Fibroblast of peridontal ligament (primary cell): ENCODE results near the gene ARMH2.
"Not testable (repeated sequence)": the region's sequence is repeated elsewhere in the genome, so short reads cannot be mapped to it uniquely, and the experiment has no call there.

ENCODE experiments used
- DNase-seq: peaks from one replicate; pipeline ENCODE4 v3.0.0-alpha.2; 2010; ENCODE audit errors: extremely low read depth

Gene ARMH2

DNA sequence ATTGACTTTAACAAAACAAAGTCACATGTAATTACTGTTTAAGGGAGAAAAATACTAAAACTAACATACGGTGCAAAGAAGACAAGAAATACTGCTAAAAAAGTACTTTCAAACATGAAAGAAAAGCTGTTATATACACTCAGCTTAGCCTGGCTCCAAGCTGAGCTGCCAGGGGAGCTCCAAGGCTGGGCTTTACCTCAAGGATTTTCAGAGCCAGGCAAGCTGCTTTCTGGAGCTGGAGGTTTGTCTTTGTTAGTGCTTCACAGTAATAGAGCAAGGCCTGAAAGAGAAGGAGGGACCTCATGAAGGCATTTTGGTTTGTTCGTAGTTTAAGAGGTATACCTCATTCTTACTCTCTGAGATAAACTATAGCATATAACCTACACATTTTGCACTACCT lies 19.6 kb upstream of the ARMH2 start:
- no peak for DNase-seq

DNA sequence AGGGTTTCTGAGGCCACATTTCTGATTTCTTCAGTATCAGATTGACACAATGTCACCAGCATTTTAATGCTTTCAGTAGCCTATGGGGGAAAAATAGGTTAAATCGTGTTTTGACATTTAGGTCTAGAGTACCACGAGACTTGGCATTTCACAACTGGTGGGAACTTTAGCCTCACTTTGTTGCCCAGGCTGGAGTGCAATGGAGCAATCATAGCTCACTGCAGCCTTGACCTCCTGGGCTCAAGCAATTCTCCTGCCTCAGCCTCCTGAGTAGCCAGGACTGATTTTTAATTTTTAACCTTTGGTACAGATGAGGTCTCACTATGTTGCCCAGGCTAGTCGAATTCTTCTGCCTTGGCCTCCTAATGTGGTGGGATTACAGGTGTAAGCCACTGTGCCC lies 11.0 kb upstream of the ARMH2 start:
- DNase-seq = no peak

DNA sequence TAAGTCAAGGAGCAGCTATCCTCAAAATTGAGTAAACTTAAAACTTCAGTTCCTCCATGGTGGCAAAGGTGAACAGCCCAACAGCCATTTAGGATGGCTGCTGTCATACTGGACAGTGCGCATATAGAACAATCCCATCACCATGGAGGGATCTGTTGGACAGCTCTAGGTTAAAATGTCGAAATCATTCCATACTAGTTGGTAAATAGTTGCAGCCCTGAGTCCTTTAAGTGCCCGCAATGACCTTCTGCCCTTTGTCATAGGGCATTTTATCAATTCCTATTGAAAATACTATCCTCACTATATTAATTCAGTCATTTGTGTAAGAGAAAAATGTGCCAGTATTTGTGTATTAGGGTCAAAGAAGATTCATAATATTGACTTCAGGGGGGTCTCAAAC lies 8.9 kb upstream of the ARMH2 start:
- DNase-seq = no peak

DNA sequence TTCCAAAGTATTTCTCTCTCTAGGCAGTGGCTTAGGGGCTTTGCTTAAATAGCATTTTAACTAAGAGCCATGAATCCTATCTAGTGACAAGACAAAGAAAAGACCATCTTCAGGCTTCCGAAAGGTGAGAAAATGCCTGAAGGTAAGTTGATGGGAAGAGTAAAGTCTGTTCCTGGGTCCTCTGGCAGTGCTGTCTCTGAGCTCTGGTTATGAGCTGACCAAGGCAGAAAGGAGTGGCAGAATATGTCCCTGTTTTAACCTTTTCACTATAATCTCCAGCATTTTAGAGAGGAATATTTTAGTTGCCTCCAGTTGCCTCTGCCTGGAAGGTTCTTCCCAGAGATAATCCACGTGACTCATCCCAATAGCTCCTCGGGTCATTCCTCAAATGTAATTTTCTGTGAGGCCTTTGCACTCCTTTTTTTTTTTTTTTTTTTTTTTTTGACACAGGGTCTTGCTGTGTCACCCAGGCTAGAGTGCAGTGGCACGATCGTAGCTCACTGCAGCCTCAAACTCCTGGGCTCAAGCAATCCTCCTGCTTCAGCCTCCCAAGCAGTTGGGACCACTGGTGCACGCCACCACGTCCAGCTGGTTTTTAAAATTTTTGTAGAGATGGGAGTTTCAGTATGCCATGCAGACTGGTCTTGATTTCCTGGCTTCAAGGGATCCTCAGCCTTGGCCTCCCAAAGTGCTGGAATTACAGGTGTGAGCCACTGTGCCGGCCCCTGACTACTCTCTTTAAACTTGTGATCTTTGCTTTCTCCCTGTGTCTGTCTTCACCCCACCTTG lies 3.7 kb upstream of the ARMH2 start:
- no peak for DNase-seq

DNA sequence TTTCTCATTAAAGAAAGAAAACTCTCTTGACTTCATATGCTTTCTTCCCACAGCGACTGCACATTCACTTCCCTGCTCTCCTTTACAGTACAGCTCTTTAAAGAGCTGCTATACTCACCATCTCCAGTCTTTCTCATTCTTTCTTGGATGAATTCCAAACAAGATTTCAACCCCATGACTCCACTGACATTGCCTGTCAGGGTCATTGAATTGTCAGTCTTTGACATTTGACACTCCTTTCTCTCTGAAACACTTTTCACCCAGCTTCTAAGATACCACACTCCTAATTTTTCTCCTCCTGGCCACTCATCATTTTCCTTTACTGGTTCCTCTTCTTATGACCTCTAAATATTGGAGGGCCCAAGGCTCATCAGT lies 811 bp upstream of the ARMH2 start:
- DNase-seq = no peak

DNA sequence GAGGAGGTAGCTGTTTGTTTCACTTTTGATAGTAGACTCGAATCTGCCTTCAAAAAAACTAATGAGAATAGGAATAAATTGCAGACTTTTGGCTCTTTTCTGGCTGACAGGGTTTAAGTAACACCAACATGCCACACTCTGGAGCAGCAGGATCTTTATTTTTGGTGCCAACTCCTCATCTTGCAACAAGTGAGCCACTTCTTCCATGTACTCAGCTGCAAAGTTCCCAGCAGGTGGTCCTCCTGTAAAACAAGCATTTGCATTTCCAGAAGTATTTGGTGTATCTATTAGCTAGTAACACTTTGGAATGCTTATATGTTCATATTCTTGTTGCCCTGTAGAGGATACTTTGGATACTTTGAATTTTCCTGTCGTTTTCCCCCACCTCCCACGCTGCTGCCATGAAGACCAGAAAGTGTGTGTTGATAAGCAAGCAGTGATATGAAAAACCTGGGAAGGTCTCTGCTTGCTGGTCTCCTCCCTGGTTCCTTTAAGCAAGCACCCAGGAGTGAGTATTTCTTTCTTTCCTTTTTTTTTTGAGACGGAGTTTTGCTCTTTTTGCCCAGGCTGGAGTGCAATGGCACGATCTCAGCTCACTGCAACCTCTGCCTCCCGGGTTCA lies 1.0 kb downstream of the ARMH2 start:
- no peak for DNase-seq

DNA sequence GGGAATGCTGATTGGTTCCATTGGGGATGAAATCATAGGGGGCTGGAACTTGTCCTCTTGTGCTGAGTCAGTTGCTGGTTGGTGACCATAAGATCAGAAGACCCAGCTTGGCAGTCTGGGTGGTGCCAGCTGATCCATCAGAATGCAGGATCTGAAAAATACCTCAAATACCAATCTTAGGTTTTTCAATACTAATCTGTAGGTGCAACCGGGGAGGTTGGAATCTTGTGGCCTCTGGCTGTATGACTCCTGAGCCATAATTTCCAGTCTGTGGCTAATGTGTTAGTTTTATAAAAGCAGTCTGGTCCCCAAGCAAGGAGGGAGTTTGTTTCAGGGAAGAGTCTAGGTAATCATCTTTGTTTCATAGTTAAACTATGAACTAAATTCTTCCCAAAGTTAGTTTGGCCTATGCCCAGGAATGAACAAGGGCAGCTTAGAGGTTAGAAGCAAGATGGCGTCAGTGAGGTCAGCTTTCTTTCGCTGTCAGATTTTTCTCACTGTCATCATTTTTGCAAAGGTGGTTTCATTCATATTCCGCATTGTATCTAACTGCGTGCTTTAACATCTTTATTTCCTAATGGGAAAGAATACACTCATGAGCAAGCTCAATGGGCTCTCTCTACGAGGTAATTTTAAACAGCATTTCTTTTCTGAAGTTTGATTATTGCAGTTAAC lies 2.0 kb downstream of the ARMH2 start:
- no peak for DNase-seq

DNA sequence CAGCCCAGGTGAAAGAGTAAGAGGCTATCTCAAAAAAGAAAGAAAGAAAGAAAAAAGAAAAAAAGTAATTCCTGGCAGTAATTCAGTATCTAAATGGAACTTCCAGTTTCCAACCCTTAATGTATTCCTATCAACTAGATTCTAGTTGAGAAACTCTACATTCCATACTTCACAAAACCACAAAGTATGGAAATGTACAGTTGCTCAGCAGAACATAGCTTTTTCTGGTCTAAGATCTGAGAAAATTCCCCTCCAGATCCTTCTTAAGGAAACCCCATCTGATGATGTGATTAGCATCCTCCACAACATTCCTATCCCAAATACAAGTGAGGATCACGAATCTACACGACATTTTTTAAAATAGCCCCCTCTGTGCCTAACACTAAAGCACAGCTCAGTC lies 3.6 kb downstream of the ARMH2 start:
- no peak for DNase-seq

DNA sequence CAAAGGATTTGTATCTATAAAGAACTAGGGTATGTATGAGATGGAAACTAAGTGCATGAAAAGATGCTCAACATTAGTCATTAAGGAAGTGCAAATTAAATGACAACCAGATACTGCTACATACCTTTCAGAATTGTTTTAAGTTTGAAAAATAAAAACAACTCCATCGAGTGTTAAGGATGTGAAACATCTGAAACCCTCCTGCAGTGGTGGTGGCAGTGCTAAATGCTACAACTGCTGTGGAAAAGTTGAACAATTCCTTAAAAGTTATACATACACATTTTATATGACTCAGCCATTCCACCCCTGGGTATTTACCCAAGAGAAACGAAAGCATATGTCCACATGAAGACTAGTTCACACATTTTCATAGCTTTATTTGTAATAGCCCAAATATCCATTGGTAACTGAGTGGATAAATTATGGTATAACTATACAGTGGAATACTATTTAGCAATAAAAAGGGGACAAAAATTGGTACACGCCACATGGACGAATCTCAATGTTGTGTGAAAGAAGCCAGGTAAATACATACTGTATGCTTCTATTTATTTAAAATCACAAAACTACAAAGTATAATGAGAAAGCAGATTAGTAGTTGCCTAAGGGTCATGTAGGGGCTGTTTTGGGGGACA lies 10.6 kb downstream of the ARMH2 start:
- DNase-seq = peak; percentile 45

DNA sequence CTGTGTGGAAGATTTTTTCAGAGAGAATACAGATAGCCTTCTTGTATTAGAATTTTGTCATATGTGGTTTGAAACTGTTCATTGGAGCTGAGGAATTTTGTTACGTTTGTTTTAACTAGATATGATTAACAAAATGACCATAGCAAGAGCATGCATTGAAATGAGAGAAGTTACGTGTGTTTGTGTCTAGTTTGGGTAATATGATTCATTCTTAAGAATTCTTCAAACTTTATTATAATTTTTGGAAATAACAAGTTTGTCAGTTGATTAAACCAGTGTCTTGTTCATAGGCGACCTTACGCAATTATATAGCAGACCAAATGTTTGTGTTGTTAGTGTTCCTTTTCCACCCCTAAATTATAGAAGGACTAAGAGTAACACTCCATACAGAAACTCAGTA lies 18.5 kb downstream of the ARMH2 start:
- DNase-seq = peak; percentile 57

DNA sequence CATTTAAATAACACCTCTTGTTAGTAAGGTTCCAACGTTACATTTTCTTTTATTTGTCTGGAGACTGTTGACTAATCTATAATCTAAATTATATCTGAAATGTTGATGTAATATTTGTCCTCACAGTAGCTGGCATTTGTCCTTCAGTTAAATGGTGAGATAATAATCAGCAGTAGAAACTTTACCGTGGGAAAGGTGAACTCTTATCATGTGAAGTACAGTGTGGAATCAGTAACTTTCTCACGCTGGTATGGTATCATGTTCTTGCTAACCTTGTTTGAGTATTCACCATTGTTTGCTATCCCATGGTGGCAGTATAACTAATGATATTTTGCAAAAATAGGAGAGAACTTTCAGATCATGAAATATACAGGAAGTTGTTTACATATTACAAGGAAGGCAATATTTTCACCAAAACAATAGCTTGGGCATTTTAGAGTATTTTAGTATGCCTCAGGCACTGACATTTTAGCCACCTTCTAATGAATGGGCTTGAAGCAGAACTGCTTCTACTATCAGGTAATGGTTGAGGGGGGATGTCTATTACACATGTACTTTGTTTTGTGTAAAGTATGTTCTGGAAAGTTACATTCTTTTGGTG lies 19.2 kb downstream of the ARMH2 start:
- no peak for DNase-seq

DNA sequence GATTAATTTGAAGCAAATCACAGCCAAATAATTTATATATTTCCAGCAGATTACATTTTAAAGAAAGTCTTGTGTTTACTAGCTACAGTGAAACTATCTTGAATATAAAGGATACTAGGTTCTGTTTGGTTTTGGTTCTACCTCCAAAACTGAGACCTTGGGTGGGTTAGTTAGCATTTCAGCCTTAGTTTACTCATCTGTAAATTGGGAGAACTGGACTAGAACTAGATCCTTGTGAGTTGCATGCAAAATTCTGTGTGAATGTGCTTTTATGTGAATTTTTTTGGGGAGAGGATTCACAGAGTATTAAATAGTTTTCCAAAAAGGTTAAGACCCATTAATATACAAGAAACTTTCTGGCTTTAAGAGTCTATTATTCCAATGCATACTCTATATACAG lies 19.8 kb downstream of the ARMH2 start:
- DNase-seq = no peak

DNA sequence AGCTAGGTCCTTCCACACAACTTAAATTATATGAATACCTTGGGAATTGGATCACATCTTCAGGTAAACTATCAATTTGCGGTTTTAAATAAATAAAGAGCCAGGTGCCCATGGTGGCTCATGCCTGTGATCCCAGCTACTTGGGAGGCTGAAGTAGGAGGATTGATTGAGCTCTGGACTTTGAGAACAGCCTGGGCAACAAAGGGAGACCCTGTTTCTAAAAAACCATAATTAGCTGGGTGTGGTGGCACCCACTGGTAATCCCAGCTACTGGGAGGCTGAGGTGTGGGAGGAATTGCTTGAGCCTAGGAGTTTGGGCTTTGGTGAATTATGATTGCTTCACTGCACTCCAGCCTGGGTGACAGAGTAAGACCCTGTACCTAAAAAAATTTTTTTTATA lies 20.6 kb downstream of the ARMH2 start:
- no peak for DNase-seq

DNA sequence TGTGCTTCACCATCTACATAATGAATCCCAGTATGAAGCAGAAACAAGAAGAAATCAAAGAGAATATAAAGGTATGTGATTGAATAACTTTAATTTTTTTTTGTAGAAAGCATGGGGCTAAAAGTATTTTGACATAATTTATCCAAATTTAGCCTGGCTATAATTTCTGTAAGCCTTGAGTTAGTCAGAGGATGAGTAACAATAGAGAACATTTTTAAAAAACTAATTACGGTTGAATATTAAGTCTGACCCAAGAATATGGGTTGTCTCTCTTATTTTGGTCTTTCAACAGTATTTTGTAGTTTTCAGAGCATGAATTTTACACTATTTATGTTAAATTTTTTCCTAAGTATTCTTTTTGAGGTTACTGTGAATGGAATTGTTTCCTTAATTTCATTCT lies 21.5 kb downstream of the ARMH2 start:
- DNase-seq = no peak

DNA sequence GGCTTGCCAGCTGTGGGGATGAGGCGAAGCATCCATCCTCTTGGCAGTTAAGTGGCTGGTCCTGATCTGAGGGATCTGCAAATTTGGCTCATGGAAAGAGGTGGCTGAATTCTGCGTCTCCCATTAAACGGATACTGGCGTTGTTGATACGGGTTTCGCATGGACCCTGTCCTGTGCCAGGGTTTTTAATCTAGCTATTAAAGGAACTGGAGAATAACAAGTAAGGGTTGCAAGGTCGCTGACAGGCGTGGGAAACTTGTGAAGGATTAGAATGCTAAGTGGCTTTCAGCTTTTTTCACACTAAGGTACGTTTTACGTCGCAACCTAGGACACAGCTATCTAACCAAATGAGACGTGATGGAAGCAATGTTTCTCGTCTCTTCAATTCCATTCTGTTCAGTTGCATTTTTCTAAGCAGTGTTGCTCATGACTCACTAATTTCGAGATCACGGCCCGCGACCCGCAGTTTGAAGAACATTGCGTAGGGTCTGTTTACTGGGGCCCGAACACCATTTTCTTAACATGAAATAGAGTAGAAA lies 23.1 kb downstream of the ARMH2 start:
- peak; percentile 65 for DNase-seq

DNA sequence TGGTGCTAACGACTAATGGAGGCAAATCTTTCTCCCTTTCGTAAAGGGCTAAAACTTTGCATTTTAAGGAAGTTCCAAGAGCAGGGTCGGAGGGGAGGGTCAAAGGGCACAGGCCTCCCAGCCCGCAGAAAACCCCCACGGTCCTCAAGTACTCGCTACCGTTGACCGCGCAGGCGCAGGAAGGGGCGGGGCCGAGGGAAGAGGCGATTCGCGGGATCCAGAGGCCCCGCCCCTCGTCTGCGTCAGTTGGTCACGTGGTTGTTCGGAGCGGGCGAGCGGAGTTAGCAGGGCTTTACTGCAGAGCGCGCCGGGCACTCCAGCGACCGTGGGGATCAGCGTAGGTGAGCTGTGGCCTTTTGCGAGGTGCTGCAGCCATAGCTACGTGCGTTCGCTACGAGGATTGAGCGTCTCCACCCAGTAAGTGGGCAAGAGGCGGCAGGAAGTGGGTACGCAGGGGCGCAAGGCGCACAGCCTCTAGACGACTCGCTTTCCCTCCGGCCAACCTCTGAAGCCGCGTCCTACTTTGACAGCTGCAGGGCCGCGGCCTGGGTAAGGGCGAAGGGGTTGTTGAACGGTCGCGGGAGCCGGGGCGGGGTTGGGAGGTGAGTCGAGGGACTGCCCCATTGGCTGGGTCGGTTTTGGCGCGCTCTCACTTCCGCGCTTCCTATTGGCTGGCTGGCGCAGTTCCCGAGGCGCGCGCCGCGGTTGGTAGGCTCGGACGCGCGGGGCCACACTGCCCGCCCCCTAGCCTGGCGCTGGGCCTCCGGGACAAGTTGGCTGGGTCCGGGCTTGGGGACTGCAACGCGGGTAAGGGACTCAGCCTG lies 23.8 kb downstream of the ARMH2 start, which contains the start of gene GMNN:
TSS of gene GMNN (plus strand) at position 242 of the 824 bp plus-strand sequence. CDS start 2,310 bp downstream, outside the sequence.
- peak; percentile 88 for DNase-seq

DNA sequence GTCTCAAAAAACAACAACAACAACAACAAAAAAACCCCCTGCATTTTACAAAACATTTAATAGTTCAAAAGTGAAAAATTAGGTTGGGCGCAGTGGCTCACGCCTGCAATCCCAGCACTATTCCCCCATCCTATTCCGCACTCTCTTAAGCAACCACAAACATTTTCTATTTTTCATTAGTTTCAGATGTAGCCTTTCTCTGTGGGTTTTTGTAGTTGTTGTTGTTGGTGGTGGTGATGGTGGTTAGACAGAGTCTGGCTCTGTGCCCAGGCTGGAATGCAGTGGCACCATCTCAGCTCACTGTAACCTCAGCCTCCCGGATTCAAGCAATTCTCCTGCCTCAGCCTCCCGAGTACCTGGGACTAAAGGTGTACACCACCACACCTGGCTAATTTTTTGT lies 30.4 kb downstream of the ARMH2 start:
- DNase-seq = peak; percentile 74

DNA sequence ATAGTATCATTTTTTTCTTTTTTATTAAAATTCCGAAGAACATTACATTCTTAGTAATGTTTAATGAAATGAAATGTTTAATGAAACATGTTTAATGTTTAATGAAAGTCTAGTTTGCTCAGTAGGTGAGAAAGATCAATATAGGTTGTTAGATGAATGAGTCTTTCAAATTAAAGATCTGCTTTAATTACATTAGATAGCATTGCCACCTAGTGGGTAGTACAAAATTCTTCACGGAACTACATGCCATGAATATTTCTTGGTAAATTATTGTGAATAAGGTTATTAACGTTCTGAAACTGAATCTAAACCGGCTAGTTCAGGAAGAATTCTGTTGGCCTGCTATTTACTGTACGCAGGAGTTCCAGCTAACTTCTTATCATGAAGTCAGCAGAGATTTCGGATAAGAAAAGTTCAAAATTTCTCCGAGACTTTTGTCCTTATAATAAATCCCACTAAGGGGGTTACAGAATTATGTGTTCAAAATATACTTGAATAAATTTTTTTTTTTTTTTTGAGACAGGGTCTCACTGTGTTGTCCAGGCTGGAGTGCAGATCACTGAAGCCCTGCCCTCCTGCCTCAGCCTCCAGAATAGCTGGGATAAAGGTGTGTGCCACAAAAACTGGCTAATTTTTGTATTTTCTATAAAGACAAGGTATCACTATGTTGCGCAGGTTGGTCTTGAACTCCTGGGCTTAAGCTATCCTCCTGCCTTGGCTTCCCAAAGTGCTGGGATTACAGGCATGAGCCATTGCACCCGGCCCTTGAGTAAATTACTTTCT lies 31.8 kb downstream of the ARMH2 start:
- DNase-seq = peak; percentile 67

DNA sequence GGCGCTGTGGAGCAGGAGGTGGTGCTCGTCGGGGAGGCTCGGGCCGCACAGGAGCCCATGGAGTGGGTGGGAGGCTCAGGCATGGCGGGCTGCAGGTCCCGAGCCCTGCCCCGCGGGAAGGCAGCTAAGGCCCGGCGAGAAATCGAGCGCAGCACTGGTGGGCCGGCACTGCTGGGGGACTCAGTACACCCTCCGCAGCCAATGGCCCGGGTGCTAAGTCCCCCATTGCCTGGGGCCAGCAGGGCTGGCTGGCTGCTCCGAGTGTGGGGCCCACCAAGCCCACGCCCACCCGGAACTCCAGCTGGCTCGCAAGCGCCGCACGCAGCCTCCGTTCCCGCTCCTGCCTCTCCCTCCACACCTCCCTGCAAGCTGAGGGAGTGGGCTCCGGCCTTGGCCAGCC lies 32.7 kb downstream of the ARMH2 start:
- not testable (repeated sequence) for DNase-seq
